Natural killer cell (primary cell): ENCODE data around the gene LRP1B. TPM values are rescaled to one million over a fixed set of nuclear protein-coding genes. Genes with fewer than 3 reads are reported as not detected.

Experiments
- ATAC-seq, 3 donors: fragments of 150-1000 bp in 2 of 3; fragments of 200-7000 bp in 1 of 3; cut with Tn5 transposase; 1 replicate in 1 of 3; 2 replicates in 2 of 3; pipeline ENCODE4 v1.10.0; 2021; ENCODE audit warnings: mild to moderate bottlenecking in 2 of 3, moderate library complexity in 2 of 3
- DNase-seq, 2 donors: peaks; one replicate each; pipeline versions ENCODE4 v3.0.0 to v3.0.0-alpha.2; 2013 to 2021; ENCODE audit warnings: mixed read lengths in 1 of 2
- H3K27ac ChIP-seq: one replicate; pipeline ENCODE4 v1.5.1; 2013; ENCODE audit warnings: mild to moderate bottlenecking, low read length
- H3K27me3 ChIP-seq: one replicate; pipeline ENCODE4 v1.6.1; 2013; ENCODE audit warnings: low read length; ENCODE audit not compliant: control insufficient read depth, insufficient read depth
- H3K36me3 ChIP-seq: one replicate; pipeline ENCODE4 v1.6.1; 2013; ENCODE audit warnings: low read length; ENCODE audit not compliant: control insufficient read depth, insufficient read depth
- H3K4me1 ChIP-seq: one replicate; pipeline ENCODE4 v1.6.1; 2013; ENCODE audit warnings: low read length; ENCODE audit not compliant: control insufficient read depth, insufficient read depth
- H3K4me3 ChIP-seq: one replicate; pipeline ENCODE4 v1.5.1; 2013; ENCODE audit warnings: low read length
- H3K9me3 ChIP-seq: one replicate; pipeline ENCODE4 v1.6.1; 2013; ENCODE audit warnings: low read length; ENCODE audit not compliant: control insufficient read depth, insufficient read depth
- H3K27ac Mint-ChIP-seq, 2 donors: one replicate each; pipeline ENCODE4 v1.8.0; 2022; ENCODE audit warnings: mild to moderate bottlenecking in 2 of 2, mixed read lengths in 2 of 2, moderate library complexity in 1 of 2
- H3K27me3 Mint-ChIP-seq, 2 donors: one replicate each; pipeline ENCODE4 v1.8.0; 2022; ENCODE audit warnings: low read depth in 2 of 2, mixed read lengths in 2 of 2
- H3K36me3 Mint-ChIP-seq: one replicate; pipeline ENCODE4 v1.8.0; 2022; ENCODE audit warnings: mixed read lengths
- H3K4me1 Mint-ChIP-seq, 2 donors: one replicate each; pipeline ENCODE4 v1.8.0; 2022; ENCODE audit warnings: mixed read lengths in 2 of 2
- H3K4me3 Mint-ChIP-seq: one replicate; pipeline ENCODE4 v1.8.0; 2022; ENCODE audit warnings: mild to moderate bottlenecking, moderate library complexity, mixed read lengths
- H3K9me3 Mint-ChIP-seq, 2 donors: one replicate each; pipeline ENCODE4 v1.8.0; 2022; ENCODE audit warnings: mixed read lengths in 2 of 2
- CTCF ChIP-seq: fragments of 200-600 bp; IDR thresholded peaks from one replicate; pipeline ENCODE4 v1.8.0; 2022; ENCODE audit warnings: antibody characterized with exemption
- WGBS: methylation state at CpG from one replicate; pipeline ENCODE4 v1.1.7; 2013; ENCODE audit warnings: missing lambda C conversion rate; ENCODE audit not compliant: insufficient coverage; 5-methylcytosine and 5-hydroxymethylcytosine counted together
- intact Hi-C: fragments of 100-400 bp; cut with micrococcal nuclease; formaldehyde crosslinking; loops from one replicate; pipeline ENCODE4 v1.14.2; 2022
- total RNA-seq, 4 donors: library from RNA; stranded (reverse); fragments of 120-200 nt in 1 of 4; gene quantifications; one replicate each; pipeline versions ENCODE4 v1.2.3 to v1.2.4, GENCODE V29; 2013 to 2022

The LRP1B gene
- total RNA-seq, 3 donors from 2014 or later (not counting 1 experiment from before 2014, with no cell fraction given), result 0.05 TPM; not detected in 2

GRCh38 chr2:142076317-142076716 is 54.5 kb downstream of the LRP1B start:
- H3K27ac ChIP-seq, result no peak overlapping the region
- no peak for DNase-seq
- H3K4me3 ChIP-seq, result no peak overlapping the region
- Mint-ChIP-seq H3K4me3 (no peak overlapping the region), H3K4me1 (no peaks in the 10 kb centered on the region), H3K9me3 (peaks cover 15 to 29% of the 10 kb centered on the region in 2 donors), H3K27ac (no peak overlapping the region), H3K36me3 (no peaks in the 10 kb centered on the region), H3K27me3 (no peaks in the 10 kb centered on the region)
- no peak for ATAC-seq
- 60% methylated on average over 1 of the region's 2 CpGs for WGBS
- intact Hi-C loops, result no loop called here
- no peak for TF ChIP-seq CTCF
- no peaks in the 10 kb centered on the region for H3K4me1 ChIP-seq
- no peaks in the 10 kb centered on the region for H3K27me3 ChIP-seq
- no peaks in the 10 kb centered on the region for H3K9me3 ChIP-seq
- H3K36me3 ChIP-seq, result no peaks in the 10 kb centered on the region

GRCh38 chr2:142075826-142076225 is 55.0 kb downstream of the LRP1B start:
- no peaks in the 10 kb centered on the region for H3K4me1 ChIP-seq
- H3K27ac Mint-ChIP-seq, result no peak overlapping the region
- peaks cover 15 to 26% of the 10 kb centered on the region in 2 donors for H3K9me3 Mint-ChIP-seq
- no peak overlapping the region for H3K4me3 ChIP-seq
- no peak overlapping the region for H3K4me3 Mint-ChIP-seq
- no peaks in the 10 kb centered on the region for H3K9me3 ChIP-seq
- WGBS, result 80% methylated on average over 2 of the region's 2 CpGs
- H3K36me3 Mint-ChIP-seq, result no peaks in the 10 kb centered on the region
- DNase-seq, result no peak
- H3K4me1 Mint-ChIP-seq, result no peaks in the 10 kb centered on the region
- no peak for TF ChIP-seq CTCF
- no peaks in the 10 kb centered on the region for H3K36me3 ChIP-seq
- no peaks in the 10 kb centered on the region for H3K27me3 ChIP-seq
- H3K27ac ChIP-seq, result no peak overlapping the region
- no peak for ATAC-seq
- H3K27me3 Mint-ChIP-seq, result no peaks in the 10 kb centered on the region
- intact Hi-C loops, result no loop called here

GRCh38 chr2:142069251-142069888 is 61.4 kb downstream of the LRP1B start:
- 82% methylated on average over 2 of the region's 4 CpGs for WGBS
- no peaks in the 10 kb centered on the region for H3K4me1 ChIP-seq
- H3K9me3 ChIP-seq, result no peaks in the 10 kb centered on the region
- H3K4me3 Mint-ChIP-seq, result no peak overlapping the region
- no peak for TF ChIP-seq CTCF
- H3K27ac ChIP-seq, result no peak overlapping the region
- H3K36me3 Mint-ChIP-seq, result no peaks in the 10 kb centered on the region
- intact Hi-C loops, result no loop called here
- H3K9me3 Mint-ChIP-seq, result peaks cover 12 to 20% of the 10 kb centered on the region in 2 donors
- no peaks in the 10 kb centered on the region for H3K27me3 Mint-ChIP-seq
- H3K27me3 ChIP-seq, result no peaks in the 10 kb centered on the region
- H3K27ac Mint-ChIP-seq, result no peak overlapping the region
- ATAC-seq (no peak), DNase-seq (no peak)
- H3K36me3 ChIP-seq, result no peaks in the 10 kb centered on the region
- no peak overlapping the region for H3K4me3 ChIP-seq
- H3K4me1 Mint-ChIP-seq, result no peaks in the 10 kb centered on the region

GRCh38 chr2:142065700-142066099 is 65.1 kb downstream of the LRP1B start:
- Histone ChIP-seq H3K4me1 (no peaks in the 10 kb centered on the region), H3K9me3 (no peaks in the 10 kb centered on the region), H3K27me3 (no peaks in the 10 kb centered on the region), H3K4me3 (no peak overlapping the region), H3K27ac (no peak overlapping the region), H3K36me3 (no peaks in the 10 kb centered on the region)
- Mint-ChIP-seq H3K4me1 (no peaks in the 10 kb centered on the region), H3K27ac (no peak overlapping the region), H3K4me3 (no peak overlapping the region), H3K27me3 (no peaks in the 10 kb centered on the region), H3K36me3 (no peaks in the 10 kb centered on the region), H3K9me3 (peaks cover 5 to 8% of the 10 kb centered on the region in 2 donors)
- no peak for DNase-seq
- no peak for ATAC-seq
- intact Hi-C loops, result no loop called here
- 64% methylated on average over 2 of the region's 3 CpGs for WGBS
- no peak for TF ChIP-seq CTCF
